Ammon's horn (tissue), 1 donor: Measurements from ENCODE around the gene DPEP2.
A peak's percentile ranks its signal among the peaks of the same experiment; 100 is the strongest.
"Not testable (repeated sequence)": the region's sequence is repeated elsewhere in the genome, so short reads cannot be mapped to it uniquely, and the experiment has no call there.

Experiments
- DNase-seq: peaks from one replicate; pipeline ENCODE4 v3.0.0-alpha.2; 2016; ENCODE audit warnings: low spot score

The DPEP2 gene

DNA sequence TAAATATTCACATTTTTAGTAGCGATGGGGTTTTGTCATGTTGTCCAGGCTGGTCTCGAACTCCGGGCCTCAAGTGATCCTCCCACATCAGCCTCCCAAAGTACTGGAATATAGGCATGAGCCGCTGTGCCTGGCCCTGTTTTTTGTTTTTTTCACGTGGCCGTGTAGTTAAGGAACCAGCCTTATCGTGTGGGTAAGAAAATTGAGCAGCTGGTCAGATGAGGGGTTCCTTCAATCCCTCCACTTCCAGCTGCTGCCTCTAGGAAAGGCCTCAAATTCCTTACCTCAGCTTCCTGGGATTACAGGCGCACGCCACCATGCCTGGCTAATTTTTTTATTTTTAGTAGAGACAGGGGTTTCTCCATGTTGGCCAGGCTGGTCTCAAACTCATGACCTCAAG lies 5.9 kb upstream of the DPEP2 start:
- no peak for DNase-seq

- DNase-seq = no peak
Measured at GRCh38 chr16:68003031-68003430, 3.7 kb upstream of the DPEP2 start.

DNA sequence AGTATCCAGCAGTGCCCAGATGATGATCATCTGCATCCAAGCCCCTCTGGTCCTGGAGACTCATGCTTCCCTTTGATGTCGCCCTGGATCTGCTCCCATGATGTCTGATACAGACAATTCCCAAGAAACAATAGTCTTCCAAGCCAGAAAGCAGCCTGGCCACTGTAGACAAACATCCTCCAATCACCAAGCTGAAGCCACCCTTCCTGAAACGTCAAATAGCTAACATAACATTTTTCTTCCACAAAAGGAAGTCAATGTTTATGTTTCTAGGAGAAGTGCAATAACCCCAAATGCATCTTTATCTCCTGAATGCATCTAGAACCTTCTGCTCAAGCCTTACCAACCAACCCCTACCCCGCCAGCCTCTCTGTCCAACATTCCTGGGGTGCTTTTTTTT lies 1.2 kb upstream of the DPEP2 start:
- no peak for DNase-seq

DNA sequence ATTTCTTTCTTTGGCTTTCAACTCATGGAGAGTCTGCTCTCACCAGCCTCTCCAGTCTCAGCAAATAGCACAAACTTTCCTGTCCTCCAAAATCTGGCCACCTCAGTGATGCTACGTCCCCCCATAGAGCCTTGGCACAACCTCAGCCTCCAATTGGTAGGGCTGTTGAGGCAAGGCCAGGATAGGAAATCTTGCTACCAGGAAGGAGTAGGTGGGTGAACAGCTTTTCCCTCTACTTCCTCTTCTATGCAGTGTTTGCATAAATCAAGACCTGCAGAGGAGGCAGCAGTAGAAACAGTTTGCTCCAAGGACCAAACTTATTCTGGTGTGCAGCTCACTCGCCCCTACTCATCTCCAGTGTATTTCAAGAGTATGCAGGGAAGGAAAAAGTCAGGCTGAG lies 701 bp upstream of the DPEP2 start:
- DNase-seq = no peak

GRCh38 chr16:67998231-67998778 lies 979 bp downstream of the DPEP2 start:
- DNase-seq = not testable (repeated sequence)

DNA sequence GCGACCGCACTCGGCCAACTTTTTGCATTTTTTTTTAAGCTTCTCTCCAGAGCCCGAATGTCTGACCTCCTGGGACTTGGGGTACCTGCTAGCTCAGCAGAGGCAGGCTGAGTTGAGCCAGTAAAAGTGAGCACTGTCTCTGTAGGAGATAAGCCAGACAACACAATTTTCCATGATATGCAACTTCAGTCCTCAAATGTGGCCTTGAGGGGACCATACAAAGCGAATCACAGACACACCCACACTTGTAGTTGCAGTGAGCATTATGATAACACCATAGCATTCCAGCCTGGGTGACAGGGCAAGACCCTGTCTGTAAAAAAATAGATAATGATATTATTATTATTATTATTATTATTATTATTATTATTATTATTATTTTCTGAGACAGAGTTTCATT lies 2.6 kb downstream of the DPEP2 start:
- no peak for DNase-seq

GRCh38 chr16:67995423-67995822 lies 3.9 kb downstream of the DPEP2 start:
- no peak for DNase-seq

DNA sequence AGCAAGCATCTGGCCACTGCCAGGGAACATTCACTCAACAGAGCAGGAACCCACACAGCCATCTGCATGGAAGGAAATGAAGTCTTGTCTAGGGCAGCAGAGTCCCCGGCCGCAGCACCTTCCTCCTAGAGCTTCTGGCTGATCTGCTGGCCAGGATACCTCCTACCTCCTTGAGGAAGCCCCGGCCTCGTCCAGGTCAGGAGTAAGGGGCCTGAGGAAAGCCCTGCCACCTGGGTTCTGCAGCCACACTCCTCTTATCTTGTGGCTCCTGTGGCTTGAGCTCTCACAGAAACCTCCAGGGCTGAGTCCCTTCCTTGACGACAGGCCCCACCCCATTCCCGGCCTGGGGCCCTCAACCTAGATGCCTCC lies 5.3 kb downstream of the DPEP2 start:
- not testable (repeated sequence) for DNase-seq

DNA sequence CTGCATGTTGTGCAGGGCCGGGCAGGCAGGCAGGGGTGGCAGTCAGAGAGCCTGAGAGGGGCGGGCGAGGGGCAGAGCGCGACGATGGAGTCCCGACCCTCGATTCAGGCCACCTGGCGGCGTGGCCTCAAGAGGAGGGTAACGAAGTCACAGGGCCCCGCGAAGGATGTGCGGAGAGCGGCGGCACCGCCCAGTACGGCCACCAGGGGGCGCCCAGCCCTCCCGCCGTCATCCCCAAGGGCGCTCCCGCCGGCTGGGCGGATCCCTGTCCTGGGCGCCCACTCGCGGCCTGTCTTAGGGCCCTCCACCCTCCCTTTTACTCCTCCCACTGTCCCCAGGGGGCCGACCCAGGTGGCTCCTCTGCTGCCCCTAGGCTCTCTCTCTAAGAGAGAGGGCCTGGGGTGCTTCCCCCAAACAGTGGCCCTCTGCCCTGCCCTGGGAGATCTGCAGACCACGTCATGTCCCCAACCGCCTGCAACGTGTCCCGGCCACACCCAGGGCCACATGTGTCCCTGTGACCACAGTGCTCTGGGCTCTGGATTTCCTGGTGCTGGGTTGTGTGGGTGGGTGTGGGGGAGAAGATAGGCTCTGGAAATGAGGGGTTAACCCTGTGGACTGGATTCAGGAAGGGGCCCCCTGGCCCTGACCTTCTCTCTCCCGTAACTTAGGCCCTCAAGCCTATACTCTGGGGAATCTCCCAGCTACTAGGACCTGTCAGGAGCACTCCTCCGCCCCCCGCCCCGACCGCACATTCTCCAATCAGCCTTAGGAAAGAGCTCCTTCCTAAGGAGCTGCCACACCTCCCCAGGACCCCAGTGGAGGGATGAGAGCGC lies 5.9 kb downstream of the DPEP2 start:
- DNase-seq = peak; percentile 66

DNA sequence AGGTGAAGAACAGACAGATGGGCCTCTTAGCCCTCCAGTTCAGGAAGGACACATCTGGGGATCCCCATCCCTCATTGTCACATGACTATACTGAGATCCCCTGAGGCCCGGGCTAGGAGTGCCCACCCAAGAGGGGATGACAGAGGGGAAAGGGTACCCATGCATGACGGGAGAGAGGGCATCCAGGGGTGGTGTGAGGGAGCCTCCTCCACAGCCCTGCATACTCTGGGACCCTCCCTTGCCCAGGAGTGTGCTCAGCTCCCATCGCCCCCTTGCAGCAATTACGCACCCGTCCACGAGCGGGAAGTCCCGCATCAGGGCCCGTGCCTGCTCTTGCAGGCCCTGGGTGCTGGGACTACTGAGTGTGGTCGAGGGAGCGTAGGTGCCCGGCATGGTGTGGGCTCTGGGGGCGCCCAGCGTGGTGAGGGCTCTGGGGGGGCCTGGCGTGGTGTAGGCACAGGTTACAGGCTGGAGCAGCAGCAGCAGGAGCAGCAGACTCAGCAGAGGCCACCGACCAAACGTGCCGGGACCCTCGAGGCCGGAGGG lies 6.5 kb downstream of the DPEP2 start:
- no peak for DNase-seq

DNA sequence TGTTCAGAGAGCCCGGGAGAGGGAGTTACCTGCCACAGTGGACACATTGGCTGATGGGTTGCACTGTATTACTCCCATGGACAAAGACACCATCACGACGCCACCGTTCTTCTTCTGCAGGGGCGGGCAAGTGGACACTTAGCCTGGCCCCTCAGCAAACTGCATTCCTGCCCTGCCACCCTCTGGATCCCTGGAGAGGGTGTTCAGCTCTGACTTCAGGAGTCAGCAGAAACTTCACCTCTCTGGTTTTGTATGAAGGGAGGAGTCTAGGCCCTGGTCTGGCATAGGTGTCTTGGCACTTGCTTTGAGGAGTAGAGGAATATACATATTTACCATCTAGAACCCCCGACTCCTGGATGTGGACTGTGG lies 9.3 kb downstream of the DPEP2 start:
- no peak for DNase-seq

DNA sequence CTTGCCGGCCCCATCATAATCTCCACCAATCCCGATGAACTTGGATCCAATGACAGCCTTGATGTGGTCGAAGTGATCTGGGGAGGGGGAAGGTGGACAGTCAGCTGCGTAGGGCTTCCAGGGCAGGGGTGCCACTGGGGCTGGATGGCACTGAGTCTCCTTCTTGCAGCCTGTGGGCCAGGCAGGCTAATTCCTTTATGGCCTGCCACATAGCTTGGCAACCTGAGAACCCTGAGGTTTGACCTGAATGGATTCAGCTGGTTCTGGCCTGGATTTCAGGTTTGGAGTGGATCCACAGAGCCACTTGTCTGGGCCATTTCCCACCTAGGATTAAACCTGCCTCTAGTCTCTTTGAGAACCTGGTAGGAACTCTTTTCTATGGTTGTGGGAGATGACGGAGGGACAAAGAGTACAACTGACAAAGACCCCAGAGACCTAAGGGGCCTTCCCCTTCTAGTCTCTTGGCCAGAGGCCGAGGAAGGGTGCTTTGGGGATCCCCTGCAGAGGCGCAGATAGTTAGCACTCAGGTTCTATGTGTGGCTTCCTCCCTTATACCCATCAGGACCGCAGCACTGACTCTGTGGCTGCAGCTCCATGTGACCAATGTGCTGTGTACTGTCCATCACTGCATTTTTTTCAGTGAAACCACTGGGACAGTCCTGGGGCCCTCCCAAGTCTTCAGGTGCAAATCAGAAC lies 9.8 kb downstream of the DPEP2 start:
- no peak for DNase-seq

DNA sequence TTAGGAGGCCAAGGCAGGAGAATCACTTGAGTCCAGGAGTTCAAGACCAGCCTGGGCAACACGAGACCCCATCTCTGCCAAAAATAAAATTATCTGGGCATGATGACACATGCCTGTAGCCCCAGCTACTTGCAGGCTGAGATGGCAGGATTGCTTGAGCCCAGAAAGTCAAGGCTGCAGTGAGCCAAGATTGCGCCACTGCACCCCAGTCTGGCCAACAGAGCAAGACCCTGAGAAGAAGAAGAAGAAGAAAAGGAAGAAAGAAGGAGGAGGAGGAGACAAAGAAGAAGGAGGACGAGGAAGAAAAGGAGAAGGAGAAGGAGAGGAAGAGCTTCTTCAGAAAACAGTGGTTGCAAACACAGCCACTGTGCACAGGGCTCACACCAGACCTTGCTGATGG lies 10.6 kb downstream of the DPEP2 start:
- DNase-seq = no peak

GRCh38 chr16:67987460-67988160 lies 11.7 kb downstream of the DPEP2 start:
- peak; percentile 49 for DNase-seq

DNA sequence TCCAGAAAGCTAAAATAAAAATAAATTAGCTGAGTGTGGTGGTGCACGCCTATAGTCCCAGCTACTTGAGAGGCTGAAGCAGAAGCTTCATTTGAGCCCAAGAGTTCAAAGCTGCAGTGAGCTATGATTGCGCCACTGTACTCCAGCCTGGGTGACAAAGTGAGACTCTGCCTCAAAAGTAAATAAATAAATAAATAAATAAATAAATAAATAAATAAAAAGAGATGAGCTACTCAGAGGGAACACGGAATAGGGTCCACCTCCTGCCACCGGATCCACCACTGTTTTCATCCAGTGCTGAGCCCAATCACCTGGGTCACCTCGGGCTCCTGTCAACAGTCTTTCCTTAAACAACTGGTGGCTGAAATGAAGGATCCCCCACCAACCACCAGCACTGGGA lies 12.3 kb downstream of the DPEP2 start:
- no peak for DNase-seq

DNA sequence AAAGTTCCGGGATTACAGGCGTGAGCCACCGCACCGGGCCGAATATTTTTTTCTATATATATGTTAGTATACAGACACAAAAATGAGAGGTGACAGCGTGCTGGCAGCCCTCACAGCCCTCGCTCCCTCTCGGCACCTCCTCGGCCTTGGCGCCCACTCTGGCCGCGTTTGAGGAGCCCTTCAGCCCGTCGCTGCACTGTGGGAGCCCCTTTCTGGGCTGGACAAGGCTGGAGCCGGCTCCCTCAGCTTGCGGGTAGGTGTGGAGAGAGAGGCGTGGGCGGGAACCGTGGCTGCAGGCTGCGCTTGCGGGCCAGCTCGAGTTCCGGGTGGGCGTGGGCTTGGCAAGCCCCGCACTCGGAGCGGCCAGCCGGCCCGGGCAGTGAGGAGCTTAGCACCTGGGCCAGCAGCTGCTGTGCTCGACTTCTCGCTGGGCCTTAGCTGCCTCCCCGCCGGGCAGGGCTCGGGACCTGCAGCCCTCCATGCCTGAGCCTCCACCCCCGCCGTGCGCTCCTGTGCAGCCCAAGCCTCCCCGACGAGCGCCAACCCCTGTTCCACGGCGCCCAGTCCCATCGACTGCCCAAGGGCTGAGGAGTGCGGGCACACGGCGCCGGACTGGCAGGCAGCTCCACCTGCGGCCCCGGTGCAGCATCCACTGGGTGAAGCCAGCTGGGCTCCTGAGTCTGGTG lies 17.1 kb downstream of the DPEP2 start:
- DNase-seq = no peak

GRCh38 chr16:67979955-67980678 lies 19.2 kb downstream of the DPEP2 start, which contains the start of gene DPEP3:
Gene DPEP3 (minus strand): TSS chr16:67980499. CDS start chr16:67980380, 119 bp downstream.
- no peak for DNase-seq

DNA sequence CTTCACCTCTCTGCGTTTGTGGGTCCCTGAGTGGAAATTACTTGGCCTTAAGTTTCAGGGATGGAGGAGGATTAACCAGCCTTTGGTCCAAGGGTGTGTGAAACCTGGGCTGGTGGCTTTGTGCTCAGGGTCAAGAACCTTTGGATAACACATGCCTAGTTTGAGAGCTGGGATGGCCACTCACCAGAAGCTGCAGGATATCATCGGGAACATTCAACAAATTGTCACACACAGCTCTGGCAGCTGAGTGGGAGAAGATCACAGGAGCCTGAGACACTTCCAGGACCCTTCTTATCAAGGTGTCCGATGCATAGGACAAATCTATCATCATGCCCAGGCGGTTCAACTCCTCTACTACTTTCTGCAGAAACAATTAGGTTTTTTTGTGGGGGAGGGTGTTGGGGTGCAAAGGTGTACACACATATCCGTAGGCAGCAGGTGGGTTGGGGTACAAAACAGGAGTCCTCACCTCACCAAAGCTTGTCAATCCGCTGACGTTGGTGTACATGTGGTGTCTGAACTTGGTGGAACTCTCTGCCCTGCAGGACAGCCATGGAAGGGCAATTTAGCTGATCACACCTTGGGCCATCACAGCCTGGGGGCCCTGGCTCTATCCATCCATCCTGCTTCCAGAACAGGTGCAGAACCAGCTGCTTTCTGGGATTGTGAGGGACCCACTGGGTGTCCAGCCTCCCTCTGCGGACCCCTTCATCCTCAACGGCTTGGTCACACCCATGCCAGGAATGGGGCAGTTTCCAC lies 21.6 kb downstream of the DPEP2 start:
- DNase-seq = no peak

DNA sequence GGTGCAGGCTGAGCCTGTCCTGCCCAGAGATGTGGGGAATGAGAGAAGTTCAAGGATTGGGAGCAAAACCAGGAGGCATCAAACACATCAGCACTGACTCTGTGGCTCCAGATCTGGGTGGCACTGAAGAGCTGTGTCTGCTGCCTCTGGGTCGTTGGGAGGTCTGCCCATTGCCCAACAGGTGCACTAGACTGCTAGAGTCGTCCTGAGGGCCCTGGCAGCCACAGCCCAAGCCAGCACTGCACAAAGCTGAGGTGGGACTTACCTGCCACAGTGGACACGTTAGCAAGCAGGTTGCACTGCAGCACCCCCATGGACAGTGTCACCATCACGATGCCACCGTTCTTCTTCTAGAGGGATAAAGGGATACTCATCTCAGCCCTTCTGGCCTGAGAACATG lies 22.3 kb downstream of the DPEP2 start:
- DNase-seq = no peak

DNA sequence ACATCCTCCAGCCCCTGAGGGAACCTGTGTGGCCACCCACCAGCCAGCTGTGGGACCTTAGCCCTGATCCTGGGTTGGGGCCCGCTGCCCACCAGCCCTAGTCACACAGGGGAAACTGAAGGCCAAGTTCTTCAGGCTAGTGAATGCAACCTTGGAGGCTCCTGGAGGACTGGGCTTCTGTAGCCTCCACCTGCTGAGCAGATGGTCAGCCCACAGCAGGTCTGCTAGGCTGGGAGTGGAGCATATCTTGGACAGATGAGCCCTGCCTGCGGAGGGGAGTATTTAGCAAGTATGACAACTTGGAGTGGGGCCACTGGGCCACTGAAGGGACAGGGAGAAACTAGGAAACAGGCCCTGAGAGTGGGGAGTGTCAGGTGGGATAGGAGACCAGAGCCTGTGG lies 23.1 kb downstream of the DPEP2 start:
- DNase-seq = no peak
